HG02759 (cell line): ENCODE results near the gene ERGIC1.
"Not testable (repeated sequence)": the region's sequence is repeated elsewhere in the genome, so short reads cannot be mapped to it uniquely, and the experiment has no call there.

Experiments used
- ATAC-seq: cut with Tn5 transposase; IDR thresholded peaks from one replicate; pipeline ENCODE4 v1.9.1; 2021; ENCODE audit warnings: mild to moderate bottlenecking, moderate library complexity; ENCODE audit not compliant: unreplicated experiment

ERGIC1 gene

DNA sequence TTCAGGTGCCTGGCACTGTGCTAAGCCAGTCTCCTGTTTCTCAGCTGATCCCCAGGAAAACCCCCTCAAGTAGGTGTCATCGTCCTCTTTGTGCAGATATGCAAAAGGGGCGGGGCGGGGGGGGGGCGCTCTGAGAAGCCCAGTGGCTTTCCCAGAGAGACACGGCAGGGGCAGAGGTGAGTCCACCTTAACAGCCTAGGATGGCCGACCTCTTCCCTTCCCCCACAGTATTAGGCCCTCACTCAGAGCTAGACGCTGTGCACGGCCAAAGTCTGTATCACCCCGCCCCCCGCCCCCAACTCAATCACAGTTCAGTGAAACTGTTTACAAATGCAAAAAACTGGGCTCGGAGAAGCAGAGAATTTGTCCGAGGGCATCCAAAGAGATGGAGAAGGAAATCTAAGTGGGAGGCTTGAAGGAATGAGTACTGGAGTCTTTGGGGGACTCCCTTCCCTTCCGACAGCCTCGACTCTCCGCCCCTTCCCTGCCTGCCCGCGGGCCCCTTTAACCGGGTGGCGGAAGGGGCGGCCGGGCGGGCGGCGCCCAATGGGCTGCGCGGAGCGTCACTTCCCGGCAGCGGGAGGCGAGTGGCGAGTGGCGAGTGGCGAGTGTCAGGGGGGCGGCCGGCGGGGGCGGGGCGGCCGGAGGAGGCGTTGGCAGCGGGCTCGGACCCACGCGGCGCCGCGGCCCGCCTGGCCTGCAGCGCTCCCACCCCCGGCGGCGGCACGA is at the start of gene ERGIC1:
TSS of gene ERGIC1 (plus strand) at position 566 of the 729 bp plus-strand sequence. CDS start at position 729, 163 bp downstream.
- peak; percentile 78 for ATAC-seq

DNA sequence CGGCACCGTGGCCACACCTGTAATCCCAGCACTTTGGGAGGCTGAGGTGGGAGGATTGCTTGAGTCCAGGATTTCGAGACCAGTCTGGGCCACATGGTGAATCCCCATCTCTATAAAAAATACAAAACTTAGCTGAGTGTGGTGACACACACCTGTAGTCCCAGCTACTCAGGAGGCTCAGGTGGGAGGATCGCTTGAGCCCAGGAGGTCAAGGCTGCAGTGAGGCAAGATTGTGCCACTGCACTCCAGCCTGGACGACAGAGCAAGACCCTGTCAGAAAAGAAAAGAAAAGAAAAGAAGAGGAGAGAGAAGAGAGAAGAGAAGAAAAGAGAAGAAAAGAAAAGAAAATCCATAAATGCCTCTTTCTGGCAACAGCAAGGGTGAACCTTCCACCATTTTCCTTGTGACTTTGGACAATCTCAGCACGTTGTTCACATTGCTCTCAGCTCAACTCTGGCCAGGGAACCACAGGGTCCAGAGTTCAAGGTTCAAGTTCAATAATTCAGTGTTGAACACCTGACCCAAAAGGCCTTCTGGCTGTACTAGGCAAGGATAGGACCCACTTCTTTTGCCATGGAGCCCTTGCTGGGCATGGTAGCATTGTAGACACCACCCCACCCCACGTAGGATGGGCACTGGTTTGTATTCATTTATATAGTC is 48.5 kb upstream of the ERGIC1 start:
- no peak for ATAC-seq

DNA sequence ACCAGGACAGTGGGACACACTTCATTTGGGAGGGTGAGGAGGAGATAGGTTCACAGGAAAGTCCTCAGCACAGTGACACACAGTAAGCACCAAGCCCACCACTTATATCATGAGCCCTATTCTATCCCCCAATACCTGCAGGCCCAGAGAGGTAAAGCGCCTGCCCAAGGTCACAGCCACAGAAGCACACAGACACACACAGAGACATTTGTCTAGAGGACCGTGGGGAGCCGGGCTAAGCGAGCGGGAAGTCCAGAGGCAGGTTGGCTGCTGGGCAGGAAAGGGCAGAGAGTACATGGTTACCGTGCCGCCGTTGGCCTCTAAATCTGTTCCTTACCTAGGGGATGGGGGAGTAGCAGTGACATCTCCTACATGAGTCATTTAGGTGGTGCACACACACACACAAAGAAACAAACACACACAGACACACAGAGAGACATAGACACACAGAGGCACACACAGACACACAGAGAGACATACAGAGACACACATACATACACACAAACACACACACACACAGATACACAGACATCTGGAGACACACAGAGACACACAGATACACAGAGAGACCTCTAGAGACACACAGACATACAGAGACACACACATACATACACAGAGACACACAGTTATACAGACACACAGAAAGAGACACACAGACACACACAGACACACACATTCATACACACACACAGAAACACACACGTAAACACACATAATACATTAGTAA is 47.2 kb upstream of the ERGIC1 start:
- no peak for ATAC-seq

DNA sequence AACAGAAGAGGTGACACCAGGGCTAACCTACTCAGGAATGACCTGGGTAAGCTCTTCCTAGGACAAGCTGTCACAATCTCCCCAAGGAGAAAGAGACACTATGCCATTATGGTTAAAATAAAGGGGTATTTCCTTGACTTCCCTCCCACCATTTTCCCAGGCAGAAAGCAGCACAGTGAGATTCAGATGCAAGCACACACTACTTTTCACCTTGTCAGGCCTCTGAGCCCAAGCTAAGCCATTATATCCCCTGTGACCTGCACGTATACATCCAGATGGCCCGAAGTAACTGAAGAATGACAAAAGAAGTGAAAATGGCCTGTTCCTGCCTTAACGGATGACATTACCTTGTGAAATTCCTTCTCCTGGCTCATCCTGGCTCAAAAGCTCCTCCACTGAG is 46.5 kb upstream of the ERGIC1 start:
- not testable (repeated sequence) for ATAC-seq

GRCh38 chr5:172788771-172789686 is 45.0 kb upstream of the ERGIC1 start:
- ATAC-seq, result no peak

GRCh38 chr5:172789687-172790495 is 44.2 kb upstream of the ERGIC1 start:
- ATAC-seq, result no peak

DNA sequence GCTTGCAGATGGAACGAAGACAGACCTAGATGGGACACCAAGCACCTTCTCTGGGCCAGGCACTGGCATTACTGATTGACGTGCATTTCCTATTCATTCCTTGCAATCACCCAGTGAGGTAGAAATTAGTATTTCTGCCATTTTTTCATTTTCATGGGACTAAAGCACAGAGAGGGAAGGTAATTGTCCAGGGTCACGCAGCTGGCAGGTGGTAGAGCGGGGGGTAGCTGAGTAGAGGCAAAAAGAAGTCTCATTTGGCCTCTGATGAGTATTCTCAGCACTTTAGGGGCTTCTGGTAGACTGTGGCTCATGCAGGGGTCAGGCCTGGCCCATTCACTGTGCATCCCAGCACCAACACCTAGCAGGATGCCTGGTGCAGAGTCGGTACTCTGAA is 43.6 kb upstream of the ERGIC1 start:
- no peak for ATAC-seq

GRCh38 chr5:172791286-172791685 is 42.8 kb upstream of the ERGIC1 start:
- no peak for ATAC-seq

DNA sequence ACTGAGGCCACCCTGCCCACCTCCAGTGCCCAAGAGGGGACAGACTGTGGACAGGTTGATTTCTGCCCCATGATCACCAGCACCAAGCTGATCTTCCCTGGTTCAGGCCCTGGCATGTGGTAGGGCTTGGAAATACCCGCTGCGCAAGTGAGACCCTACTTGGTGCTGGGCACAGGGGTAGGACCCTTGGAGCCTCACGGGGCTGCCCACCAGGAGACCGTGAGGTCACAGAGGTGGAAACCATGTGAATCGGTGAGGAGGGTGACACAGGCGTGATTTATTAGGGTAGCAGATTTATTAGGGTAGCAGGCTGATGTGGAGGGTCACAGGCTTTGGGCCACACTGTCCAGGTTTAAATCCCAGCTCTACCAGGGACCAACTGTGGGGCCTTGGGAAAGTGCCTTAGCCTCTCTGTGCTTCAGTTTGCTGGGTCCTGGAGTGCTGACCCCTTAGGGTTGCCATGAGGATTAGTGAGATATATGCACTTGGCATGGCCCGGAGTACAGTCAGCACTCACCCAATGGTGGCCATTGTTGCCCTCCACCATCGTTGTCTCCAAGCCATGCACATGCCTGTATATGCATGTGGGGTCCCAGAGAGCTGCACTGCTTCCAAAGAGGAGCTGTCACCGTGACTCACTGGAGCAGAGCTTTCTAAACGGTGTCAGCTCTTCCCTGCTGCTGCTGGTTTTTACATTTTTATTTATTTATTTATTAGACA is 42.2 kb upstream of the ERGIC1 start:
- ATAC-seq, result no peak

DNA sequence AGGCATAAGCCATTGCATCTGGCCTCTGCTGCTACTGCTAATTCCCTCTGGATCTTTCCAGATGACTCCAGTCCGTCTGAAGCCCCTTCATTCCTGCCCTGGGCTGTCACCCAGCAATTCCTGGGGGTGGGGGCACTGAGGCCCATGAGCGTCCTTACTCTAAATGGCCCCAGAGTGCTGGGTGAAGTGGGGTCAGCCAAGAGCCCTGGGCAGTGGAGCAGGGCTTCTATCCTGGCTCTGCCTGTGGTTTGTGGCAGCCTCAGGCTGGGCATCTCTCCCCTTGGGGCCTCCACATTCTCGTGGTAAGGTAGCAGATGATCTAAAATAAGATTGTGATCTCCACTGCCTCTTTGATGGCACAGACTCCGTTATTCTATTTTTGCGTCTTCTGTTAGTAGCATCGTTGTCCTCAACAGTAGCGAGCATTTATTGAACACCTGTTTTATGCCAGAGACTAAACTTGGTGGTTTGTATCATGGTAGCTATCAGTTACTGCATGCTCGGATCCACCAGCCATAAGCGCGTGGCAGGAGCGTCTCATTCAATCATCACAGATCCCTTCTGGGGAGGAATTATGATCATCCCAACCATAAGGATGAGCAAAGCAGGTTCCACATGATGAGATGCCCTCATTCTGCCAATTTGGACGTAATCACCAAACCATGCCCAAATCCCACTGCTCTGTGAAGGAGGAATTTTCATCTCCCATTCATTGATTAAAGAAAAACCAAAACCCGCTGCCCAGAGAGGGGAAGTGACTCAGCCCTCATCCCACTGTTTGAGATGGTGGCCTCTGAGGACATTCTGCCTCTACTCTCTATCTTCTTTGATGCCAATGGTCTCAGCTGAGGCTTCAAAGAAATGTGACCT is 41.1 kb upstream of the ERGIC1 start:
- no peak for ATAC-seq

GRCh38 chr5:172793577-172794488 is 40.2 kb upstream of the ERGIC1 start:
- no peak for ATAC-seq

- no peak for ATAC-seq
Observed at GRCh38 chr5:172795318-172795977, 38.6 kb upstream of the ERGIC1 start.

GRCh38 chr5:172796306-172796705 is 37.7 kb upstream of the ERGIC1 start:
- no peak for ATAC-seq

DNA sequence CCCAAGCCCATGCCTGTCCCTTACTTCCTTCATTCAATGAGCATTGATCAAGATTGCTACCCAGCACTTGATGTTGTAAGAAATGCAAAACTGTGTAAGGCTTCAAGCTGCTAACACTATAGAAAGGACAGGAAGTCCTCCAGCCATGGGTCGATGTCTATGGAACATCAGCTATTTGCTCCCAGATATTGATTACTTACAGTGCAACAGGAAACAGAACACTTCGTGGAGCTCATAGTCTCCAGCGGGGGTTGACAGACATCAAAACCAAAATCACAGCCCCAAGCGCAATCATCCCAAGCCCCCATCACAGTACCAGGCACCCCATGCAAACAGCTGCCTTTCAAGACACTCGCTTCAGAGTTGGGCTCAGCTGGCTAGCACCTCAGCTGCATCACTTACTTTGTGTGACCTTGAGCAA is 36.3 kb upstream of the ERGIC1 start:
- no peak for ATAC-seq

DNA sequence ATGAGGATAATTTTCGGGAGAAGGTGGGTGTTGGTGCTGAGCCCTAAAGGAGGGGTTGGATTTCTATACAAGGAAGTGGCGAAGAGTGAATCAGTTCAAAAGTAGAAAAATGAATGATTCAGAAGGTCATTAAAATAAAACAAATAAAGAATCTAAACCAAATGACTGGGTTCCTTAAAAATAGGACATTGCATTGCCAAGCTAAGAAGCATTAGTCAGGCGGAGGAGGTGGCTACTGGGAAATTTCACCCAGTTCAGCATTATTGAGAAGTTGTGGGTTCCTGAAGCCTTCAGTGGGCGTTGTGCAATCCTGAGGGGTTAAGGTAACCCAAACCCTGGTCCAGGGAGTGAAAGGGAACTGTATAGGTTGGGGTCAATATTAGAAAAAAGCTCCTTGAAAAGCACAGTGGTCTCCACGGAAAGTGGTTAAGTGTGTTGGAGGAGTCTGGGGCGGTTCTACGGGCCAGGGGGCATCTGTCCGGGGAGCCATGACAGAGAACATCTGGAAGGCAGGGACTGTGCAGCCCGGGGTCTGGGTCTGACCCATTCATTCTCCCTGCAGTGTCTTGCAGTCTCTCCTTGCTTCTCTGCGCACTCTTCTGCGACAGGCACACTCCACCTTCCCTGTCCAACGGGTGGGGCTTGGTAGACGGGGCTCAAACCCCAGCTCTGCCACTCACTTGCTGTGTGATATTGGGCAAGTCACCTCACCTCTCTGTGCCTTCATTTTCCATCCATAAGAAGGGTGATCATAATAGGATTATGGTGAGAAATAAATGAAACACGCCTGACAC is 35.4 kb upstream of the ERGIC1 start:
- no peak for ATAC-seq

- no peak for ATAC-seq
Observed at GRCh38 chr5:172799416-172799815, 34.6 kb upstream of the ERGIC1 start.
